HEK293 (cell line): Measurements from ENCODE around the gene PKHD1.

ENCODE experiments used
- CTCF ChIA-PET: fragments of 350-600 bp; formaldehyde crosslinking; extraction: SDS; loops from one replicate; lab custom pipeline; 2021; ENCODE audit warnings: antibody characterized with exemption; lab: Yijun Ruan, JAX
- POLR2A ChIA-PET: fragments of 300-600 bp; formaldehyde crosslinking; extraction: SDS; loops from one replicate; lab custom pipeline; 2020; ENCODE audit warnings: antibody characterized with exemption, inconsistent platforms; lab: Yijun Ruan, JAX
- H3K27ac ChIP-seq: fragments of 200-500 bp; sonication (Bioruptor generic); 2 replicates; pipeline ENCODE4 v1.5.1; 2014; ENCODE audit warnings: low read depth, low read length, control low read depth, inconsistent platforms; ENCODE audit errors: extremely low read depth
- H3K36me3 ChIP-seq, 2 experiments: fragments of 200-500 bp in 1 of 2; sonication (Bioruptor generic) in 1 of 2; 1 replicate in 1 of 2; 2 replicates in 1 of 2; pipeline ENCODE4 v1.5.1; 2014 to 2017; ENCODE audit warnings: inconsistent platforms in 2 of 2, low read length in 2 of 2; ENCODE audit not compliant: control insufficient read depth in 2 of 2, insufficient read depth in 1 of 2
- H3K4me1 ChIP-seq: fragments of 200-500 bp; sonication (Bioruptor generic); 2 replicates; pipeline ENCODE4 v1.5.1; 2014; ENCODE audit warnings: mild to moderate bottlenecking, low read length, inconsistent platforms; ENCODE audit not compliant: control insufficient read depth, insufficient read depth
- H3K4me3 ChIP-seq: 2 replicates; pipeline ENCODE4 v1.5.1; 2011; ENCODE audit warnings: low read depth, mild to moderate bottlenecking, control low read depth, low read length, moderate library complexity
- H3K9me3 ChIP-seq: fragments of 200-500 bp; sonication (Bioruptor generic); 2 replicates; pipeline ENCODE4 v1.5.1; 2014; ENCODE audit warnings: low read depth, low read length, inconsistent platforms; ENCODE audit not compliant: control insufficient read depth, insufficient read depth
- GLIS2 ChIP-seq: fragments of 450-650 bp; formaldehyde crosslinking; IDR thresholded peaks from 2 replicates; pipeline ENCODE4 v1.5.1; 2016; ENCODE audit warnings: missing biosample characterization, missing genetic modification characterization
- IKZF3 ChIP-seq: fragments of 450-650 bp; IDR thresholded peaks from 2 replicates; pipeline ENCODE4 v1.5.0; 2018; ENCODE audit warnings: missing biosample characterization, mild to moderate bottlenecking, missing genetic modification characterization, moderate library complexity
- KLF8 ChIP-seq: fragments of 450-650 bp; formaldehyde crosslinking; IDR thresholded peaks from 2 replicates; pipeline ENCODE4 v1.5.1; 2016; ENCODE audit warnings: missing biosample characterization, missing genetic modification characterization
- MEIS1 ChIP-seq: sonication (generic); formaldehyde crosslinking; IDR thresholded peaks from 2 replicates; pipeline ENCODE4 v1.8.1; 2022; ENCODE audit warnings: missing genetic modification reagents, mild to moderate bottlenecking, borderline replicate concordance
- SP3 ChIP-seq: fragments of 450-650 bp; formaldehyde crosslinking; IDR thresholded peaks from 2 replicates; pipeline ENCODE4 v1.5.1; 2016; ENCODE audit warnings: missing biosample characterization, missing genetic modification characterization
- ZBTB17 ChIP-seq: fragments of 450-650 bp; formaldehyde crosslinking; IDR thresholded peaks from 2 replicates; pipeline ENCODE4 v1.5.1; 2016; ENCODE audit warnings: missing biosample characterization, missing genetic modification characterization
- ZEB2 ChIP-seq: fragments of 450-650 bp; formaldehyde crosslinking; IDR thresholded peaks from 2 replicates; pipeline ENCODE4 v1.5.1; 2016; ENCODE audit warnings: missing biosample characterization, missing genetic modification characterization
- ZFHX2 ChIP-seq: fragments of 450-650 bp; formaldehyde crosslinking; conservative IDR thresholded peaks from 2 replicates; pipeline ENCODE4 v1.5.1; 2016; ENCODE audit warnings: missing biosample characterization, missing genetic modification characterization
- ZFP3 ChIP-seq: fragments of 450-650 bp; formaldehyde crosslinking; IDR thresholded peaks from 2 replicates; pipeline ENCODE4 v1.5.1; 2016; ENCODE audit warnings: low read depth, missing biosample characterization, missing genetic modification characterization
- ZNF157 ChIP-seq: fragments of 450-650 bp; formaldehyde crosslinking; IDR thresholded peaks from 2 replicates; pipeline ENCODE4 v1.5.1; 2016; ENCODE audit warnings: missing biosample characterization, missing genetic modification characterization
- ZNF341 ChIP-seq: fragments of 450-650 bp; formaldehyde crosslinking; IDR thresholded peaks from 2 replicates; pipeline ENCODE4; 2016; ENCODE audit warnings: low read depth, missing biosample characterization, missing genetic modification characterization
- ZNF37A ChIP-seq: fragments of 450-650 bp; IDR thresholded peaks from 2 replicates; pipeline ENCODE4 v1.5.1; 2018; ENCODE audit warnings: missing biosample characterization, missing genetic modification characterization
- ZNF391 ChIP-seq: fragments of 450-650 bp; formaldehyde crosslinking; IDR thresholded peaks from 2 replicates; pipeline ENCODE4 v1.5.1; 2016; ENCODE audit warnings: low read depth, missing biosample characterization, missing genetic modification characterization, borderline replicate concordance
- ZNF473 ChIP-seq: fragments of 450-650 bp; formaldehyde crosslinking; IDR thresholded peaks from 2 replicates; pipeline ENCODE4 v1.5.1; 2017; ENCODE audit warnings: missing biosample characterization, missing genetic modification characterization
- ZNF521 ChIP-seq: fragments of 450-650 bp; formaldehyde crosslinking; IDR thresholded peaks from 2 replicates; pipeline ENCODE4 v1.5.1; 2017; ENCODE audit warnings: missing biosample characterization, mild to moderate bottlenecking, missing genetic modification characterization
- ZNF549 ChIP-seq: fragments of 450-650 bp; IDR thresholded peaks from 2 replicates; pipeline ENCODE4 v1.5.1; 2018; ENCODE audit warnings: missing biosample characterization, missing genetic modification characterization, mild to moderate bottlenecking, inconsistent platforms, moderate library complexity
- ZNF654 ChIP-seq: fragments of 450-650 bp; formaldehyde crosslinking; IDR thresholded peaks from 2 replicates; pipeline ENCODE4 v1.5.1; 2016; ENCODE audit warnings: low read depth, missing biosample characterization, missing genetic modification characterization
- ZNF707 ChIP-seq: fragments of 450-650 bp; formaldehyde crosslinking; IDR thresholded peaks from 2 replicates; pipeline ENCODE4 v1.5.1; 2016; ENCODE audit warnings: missing biosample characterization, missing genetic modification characterization
- ZSCAN16 ChIP-seq: fragments of 450-650 bp; formaldehyde crosslinking; IDR thresholded peaks from 2 replicates; pipeline ENCODE4 v1.5.1; 2016; ENCODE audit warnings: missing biosample characterization, missing genetic modification characterization
- TF ChIP-seq, protein P1 (sequence below): fragments of 450-650 bp; formaldehyde crosslinking; IDR thresholded peaks from 2 replicates; pipeline ENCODE4 v1.5.0; 2017; ENCODE audit warnings: missing biosample characterization, missing genetic modification characterization, borderline replicate concordance
- TF ChIP-seq, protein P2 (sequence below): fragments of 450-650 bp; formaldehyde crosslinking; IDR thresholded peaks from 2 replicates; pipeline ENCODE4 v1.5.1; 2016; ENCODE audit warnings: missing biosample characterization, missing genetic modification characterization
- TF ChIP-seq, protein P3 (sequence below): fragments of 450-650 bp; IDR thresholded peaks from 2 replicates; pipeline ENCODE4 v1.5.1; 2018; ENCODE audit warnings: missing biosample characterization, missing genetic modification characterization
- TF ChIP-seq, protein P4 (sequence below): fragments of 450-650 bp; formaldehyde crosslinking; IDR thresholded peaks from 2 replicates; pipeline ENCODE4 v1.5.1; 2016; ENCODE audit warnings: missing biosample characterization, missing genetic modification characterization

Gene PKHD1

DNA sequence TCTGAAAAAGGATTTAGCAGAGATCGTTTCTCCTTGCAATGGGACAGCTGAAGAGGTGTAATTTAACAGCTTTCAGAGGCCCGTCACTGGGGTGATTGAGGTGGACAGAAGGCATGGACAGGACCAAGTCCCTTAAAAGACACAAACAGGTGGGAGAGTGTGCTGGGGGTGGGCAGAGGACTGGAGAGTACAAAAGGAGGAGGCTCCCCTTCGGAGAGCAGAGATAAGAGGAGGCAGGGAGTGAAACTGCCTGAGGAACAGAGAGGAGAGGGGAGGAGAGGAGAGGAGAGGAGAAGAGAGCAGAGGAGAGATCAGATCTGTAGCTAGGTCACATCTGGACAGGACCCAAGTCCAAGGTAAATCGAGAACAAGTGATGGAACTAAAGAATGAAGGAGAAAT lies 48.6 kb upstream of the PKHD1 start:
- CTCF ChIA-PET: interaction anchor here (0.6 to 1.2 kb wide), 2 partner anchors 61 to 87 kb away, joined by 3 to 5 read pairs; no protein-coding TSS in a partner anchor
- POLR2A ChIA-PET: no interaction called here
- no peak for TF ChIP-seq ZBTB17 (tag by site-specific recombination)
- no peak for TF ChIP-seq KLF8
- TF ChIP-seq ZFHX2: no peak
- no peak for TF ChIP-seq ZNF157 (tag by site-specific recombination)
- no peak for TF ChIP-seq ZFP3 (tag by site-specific recombination)
- no peak for TF ChIP-seq ZNF654 (tag by site-specific recombination)
- TF ChIP-seq, protein P1, sequence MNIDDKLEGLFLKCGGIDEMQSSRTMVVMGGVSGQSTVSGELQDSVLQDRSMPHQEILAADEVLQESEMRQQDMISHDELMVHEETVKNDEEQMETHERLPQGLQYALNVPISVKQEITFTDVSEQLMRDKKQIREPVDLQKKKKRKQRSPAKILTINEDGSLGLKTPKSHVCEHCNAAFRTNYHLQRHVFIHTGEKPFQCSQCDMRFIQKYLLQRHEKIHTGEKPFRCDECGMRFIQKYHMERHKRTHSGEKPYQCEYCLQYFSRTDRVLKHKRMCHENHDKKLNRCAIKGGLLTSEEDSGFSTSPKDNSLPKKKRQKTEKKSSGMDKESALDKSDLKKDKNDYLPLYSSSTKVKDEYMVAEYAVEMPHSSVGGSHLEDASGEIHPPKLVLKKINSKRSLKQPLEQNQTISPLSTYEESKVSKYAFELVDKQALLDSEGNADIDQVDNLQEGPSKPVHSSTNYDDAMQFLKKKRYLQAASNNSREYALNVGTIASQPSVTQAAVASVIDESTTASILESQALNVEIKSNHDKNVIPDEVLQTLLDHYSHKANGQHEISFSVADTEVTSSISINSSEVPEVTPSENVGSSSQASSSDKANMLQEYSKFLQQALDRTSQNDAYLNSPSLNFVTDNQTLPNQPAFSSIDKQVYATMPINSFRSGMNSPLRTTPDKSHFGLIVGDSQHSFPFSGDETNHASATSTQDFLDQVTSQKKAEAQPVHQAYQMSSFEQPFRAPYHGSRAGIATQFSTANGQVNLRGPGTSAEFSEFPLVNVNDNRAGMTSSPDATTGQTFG (tag by site-specific recombination): no peak
- TF ChIP-seq ZEB2 (tag by site-specific recombination): no peak
- TF ChIP-seq ZNF37A (tag by site-specific recombination): no peak
- no peak for TF ChIP-seq GLIS2 (tag by site-specific recombination)

DNA sequence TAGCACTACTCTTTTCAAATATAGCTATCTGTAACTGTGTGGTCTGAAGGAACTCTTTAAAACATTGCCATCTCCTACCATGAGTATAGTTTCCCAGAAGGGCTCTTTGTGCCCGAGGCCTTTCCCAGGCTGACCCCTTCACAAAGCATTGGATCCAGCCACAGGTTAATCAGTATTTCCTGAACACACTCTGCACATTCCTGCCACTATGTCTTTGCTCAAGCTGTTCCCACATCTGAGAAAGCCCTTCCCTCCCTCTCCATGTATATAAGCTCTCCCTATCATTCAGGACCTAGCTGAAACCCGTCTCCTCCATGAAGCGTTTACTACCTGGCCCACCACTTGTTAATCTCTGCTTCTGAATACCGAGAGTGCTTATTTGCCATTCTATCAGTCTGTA lies 47.8 kb upstream of the PKHD1 start:
- Histone ChIP-seq H3K9me3 (no peaks in the 10 kb centered on the region), H3K4me3 (no peak overlapping the region), H3K4me1 (peaks cover 7% of the 10 kb centered on the region; the same call in 1 of the 2 replicates), H3K36me3 (no peaks in the 10 kb centered on the region), H3K27ac (no peak overlapping the region)
- POLR2A ChIA-PET: no interaction called here
- CTCF ChIA-PET: interaction anchor here (1.1 kb wide), 1 partner anchor 18 kb away, joined by 4 read pairs; no protein-coding TSS in a partner anchor
- no peak for TF ChIP-seq SP3 (tag by site-specific recombination)
- TF ChIP-seq, protein P2, sequence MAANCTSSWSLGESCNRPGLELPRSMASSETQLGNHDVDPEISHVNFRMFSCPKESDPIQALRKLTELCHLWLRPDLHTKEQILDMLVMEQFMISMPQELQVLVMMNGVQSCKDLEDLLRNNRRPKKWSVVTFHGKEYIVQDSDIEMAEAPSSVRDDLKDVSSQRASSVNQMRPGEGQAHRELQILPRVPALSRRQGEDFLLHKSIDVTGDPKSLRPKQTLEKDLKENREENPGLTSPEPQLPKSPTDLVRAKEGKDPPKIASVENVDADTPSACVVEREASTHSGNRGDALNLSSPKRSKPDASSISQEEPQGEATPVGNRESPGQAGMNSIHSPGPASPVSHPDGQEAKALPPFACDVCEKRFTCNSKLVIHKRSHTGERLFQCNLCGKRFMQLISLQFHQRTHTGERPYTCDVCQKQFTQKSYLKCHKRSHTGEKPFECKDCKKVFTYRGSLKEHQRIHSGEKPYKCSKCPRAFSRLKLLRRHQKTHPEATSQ (tag by site-specific recombination): no peak
- TF ChIP-seq MEIS1 (CRISPR knock-in tag): no peak
- TF ChIP-seq, protein P3, sequence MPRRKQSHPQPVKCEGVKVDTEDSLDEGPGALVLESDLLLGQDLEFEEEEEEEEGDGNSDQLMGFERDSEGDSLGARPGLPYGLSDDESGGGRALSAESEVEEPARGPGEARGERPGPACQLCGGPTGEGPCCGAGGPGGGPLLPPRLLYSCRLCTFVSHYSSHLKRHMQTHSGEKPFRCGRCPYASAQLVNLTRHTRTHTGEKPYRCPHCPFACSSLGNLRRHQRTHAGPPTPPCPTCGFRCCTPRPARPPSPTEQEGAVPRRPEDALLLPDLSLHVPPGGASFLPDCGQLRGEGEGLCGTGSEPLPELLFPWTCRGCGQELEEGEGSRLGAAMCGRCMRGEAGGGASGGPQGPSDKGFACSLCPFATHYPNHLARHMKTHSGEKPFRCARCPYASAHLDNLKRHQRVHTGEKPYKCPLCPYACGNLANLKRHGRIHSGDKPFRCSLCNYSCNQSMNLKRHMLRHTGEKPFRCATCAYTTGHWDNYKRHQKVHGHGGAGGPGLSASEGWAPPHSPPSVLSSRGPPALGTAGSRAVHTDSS: no peak
- no peak for TF ChIP-seq IKZF3 (tag by site-specific recombination)
- TF ChIP-seq ZSCAN16 (tag by site-specific recombination): no peak
- no peak for TF ChIP-seq ZNF521 (tag by site-specific recombination)
- no peak for TF ChIP-seq ZNF391 (tag by site-specific recombination)
- no peak for TF ChIP-seq ZNF341
- TF ChIP-seq ZNF549: no peak
- TF ChIP-seq, protein P4, sequence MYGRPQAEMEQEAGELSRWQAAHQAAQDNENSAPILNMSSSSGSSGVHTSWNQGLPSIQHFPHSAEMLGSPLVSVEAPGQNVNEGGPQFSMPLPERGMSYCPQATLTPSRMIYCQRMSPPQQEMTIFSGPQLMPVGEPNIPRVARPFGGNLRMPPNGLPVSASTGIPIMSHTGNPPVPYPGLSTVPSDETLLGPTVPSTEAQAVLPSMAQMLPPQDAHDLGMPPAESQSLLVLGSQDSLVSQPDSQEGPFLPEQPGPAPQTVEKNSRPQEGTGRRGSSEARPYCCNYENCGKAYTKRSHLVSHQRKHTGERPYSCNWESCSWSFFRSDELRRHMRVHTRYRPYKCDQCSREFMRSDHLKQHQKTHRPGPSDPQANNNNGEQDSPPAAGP (tag by site-specific recombination): no peak
- TF ChIP-seq ZNF707 (tag by site-specific recombination): no peak
- TF ChIP-seq ZNF473 (tag by site-specific recombination): no peak

More for the DNA sequence above, 48.6 kb upstream of the PKHD1 start:
- Histone ChIP-seq H3K4me1 (peaks cover 12% of the 10 kb centered on the region; the same call in 1 of the 2 replicates), H3K4me3 (no peak overlapping the region), H3K36me3 (no peaks in the 10 kb centered on the region), H3K9me3 (no peaks in the 10 kb centered on the region), H3K27ac (no peak overlapping the region)
